DOHH2 (cell line): ENCODE data around the gene NPBWR2.

Experiments used
- H3F3A ChIP-seq: fragments of 200-600 bp; sonication (generic), shearing (Covaris generic); 2 replicates; pipeline ENCODE4 v1.6.0; 2016; ENCODE audit warnings: antibody characterized with exemption, mild to moderate bottlenecking; ENCODE audit not compliant: control insufficient read depth, insufficient read depth
- H3K27ac ChIP-seq: fragments of 200-600 bp; sonication (generic); 2 replicates; pipeline ENCODE4 v1.5.1; 2014; ENCODE audit warnings: low read depth, mild to moderate bottlenecking, low read length, moderate library complexity
- H3K27me3 ChIP-seq: fragments of 200-600 bp; sonication (generic); 2 replicates; pipeline ENCODE4 v1.6.1; 2014; ENCODE audit warnings: mild to moderate bottlenecking, low read length, mixed read lengths; ENCODE audit not compliant: control insufficient read depth
- H3K36me3 ChIP-seq: fragments of 200-600 bp; sonication (generic); 2 replicates; pipeline ENCODE4 v1.6.1; 2014; ENCODE audit warnings: mild to moderate bottlenecking, low read length, moderate library complexity, mixed read lengths; ENCODE audit not compliant: control insufficient read depth
- H3K4me1 ChIP-seq: fragments of 200-600 bp; sonication (generic); 2 replicates; pipeline ENCODE4 v1.6.1; 2014; ENCODE audit warnings: mild to moderate bottlenecking, low read length, mixed read lengths; ENCODE audit not compliant: control insufficient read depth
- H3K4me2 ChIP-seq: fragments of 200-600 bp; sonication (generic); 2 replicates; pipeline ENCODE4 v1.6.0; 2014; ENCODE audit warnings: mild to moderate bottlenecking, low read length, moderate library complexity
- H3K4me3 ChIP-seq: fragments of 200-600 bp; sonication (generic); 2 replicates; pipeline ENCODE4 v1.5.1; 2014; ENCODE audit warnings: mild to moderate bottlenecking, low read length, mixed read lengths
- H3K79me2 ChIP-seq: fragments of 200-600 bp; sonication (generic); 2 replicates; pipeline ENCODE4 v1.6.1; 2014; ENCODE audit warnings: mild to moderate bottlenecking, low read length, mixed read lengths; ENCODE audit not compliant: control insufficient read depth
- H3K9me2 ChIP-seq: fragments of 200-600 bp; sonication (generic); replicated peaks from 2 replicates; pipeline ENCODE4 v1.6.1; 2014; ENCODE audit warnings: mild to moderate bottlenecking, low read length, mixed read lengths; ENCODE audit not compliant: control insufficient read depth
- H3K9me3 ChIP-seq: fragments of 200-600 bp; sonication (generic); 2 replicates; pipeline ENCODE4 v1.6.1; 2014; ENCODE audit warnings: antibody characterized with exemption, low read length, mixed read lengths; ENCODE audit not compliant: control insufficient read depth, insufficient read depth
- H4K20me1 ChIP-seq: fragments of 200-600 bp; sonication (generic); 2 replicates; pipeline ENCODE4 v1.6.0; 2014; ENCODE audit warnings: low read depth, mild to moderate bottlenecking, antibody characterized with exemption, low read length, moderate library complexity; ENCODE audit not compliant: control insufficient read depth, insufficient read depth
- EZH2phosphoT487 ChIP-seq: fragments of 200-600 bp; sonication (generic); IDR thresholded peaks from 2 replicates; pipeline ENCODE4 v1.6.1; 2017; ENCODE audit warnings: borderline replicate concordance, mild to moderate bottlenecking, antibody characterized with exemption, low read length, moderate library complexity, mixed read lengths
- TF ChIP-seq, protein P1 (sequence below): fragments of 200-600 bp; sonication (generic); IDR thresholded peaks from one replicate; pipeline ENCODE4 v1.5.1; 2014; ENCODE audit warnings: antibody characterized with exemption, mild to moderate bottlenecking, low read depth, low read length; ENCODE audit not compliant: poor library complexity, severe bottlenecking

The NPBWR2 gene

GRCh38 chr20:64111841-64112641 lies 4.7 kb upstream of the NPBWR2 start:
- Histone ChIP-seq H3K27me3 (peaks cover 15% of the 10 kb centered on the region; the same call in 1 of the 2 replicates), H3K27ac (no peak overlapping the region), H3K9me3 (no peaks in the 10 kb centered on the region), H3K79me2 (no peaks in the 10 kb centered on the region), H4K20me1 (no peaks in the 10 kb centered on the region), H3K4me3 (no peak overlapping the region), H3F3A (no peaks in the 10 kb centered on the region), H3K4me2 (no peak overlapping the region), H3K9me2 (no peaks in the 10 kb centered on the region), H3K36me3 (no peaks in the 10 kb centered on the region), H3K4me1 (peaks cover 12% of the 10 kb centered on the region)
- no peak for TF ChIP-seq EZH2phosphoT487
- TF ChIP-seq, protein P1, sequence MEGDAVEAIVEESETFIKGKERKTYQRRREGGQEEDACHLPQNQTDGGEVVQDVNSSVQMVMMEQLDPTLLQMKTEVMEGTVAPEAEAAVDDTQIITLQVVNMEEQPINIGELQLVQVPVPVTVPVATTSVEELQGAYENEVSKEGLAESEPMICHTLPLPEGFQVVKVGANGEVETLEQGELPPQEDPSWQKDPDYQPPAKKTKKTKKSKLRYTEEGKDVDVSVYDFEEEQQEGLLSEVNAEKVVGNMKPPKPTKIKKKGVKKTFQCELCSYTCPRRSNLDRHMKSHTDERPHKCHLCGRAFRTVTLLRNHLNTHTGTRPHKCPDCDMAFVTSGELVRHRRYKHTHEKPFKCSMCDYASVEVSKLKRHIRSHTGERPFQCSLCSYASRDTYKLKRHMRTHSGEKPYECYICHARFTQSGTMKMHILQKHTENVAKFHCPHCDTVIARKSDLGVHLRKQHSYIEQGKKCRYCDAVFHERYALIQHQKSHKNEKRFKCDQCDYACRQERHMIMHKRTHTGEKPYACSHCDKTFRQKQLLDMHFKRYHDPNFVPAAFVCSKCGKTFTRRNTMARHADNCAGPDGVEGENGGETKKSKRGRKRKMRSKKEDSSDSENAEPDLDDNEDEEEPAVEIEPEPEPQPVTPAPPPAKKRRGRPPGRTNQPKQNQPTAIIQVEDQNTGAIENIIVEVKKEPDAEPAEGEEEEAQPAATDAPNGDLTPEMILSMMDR = no peak

- no peak overlapping the region for H3K4me3 ChIP-seq
- peaks cover 12% of the 10 kb centered on the region for H3K4me1 ChIP-seq
- H3K36me3 ChIP-seq = no peaks in the 10 kb centered on the region
- no peaks in the 10 kb centered on the region for H3K9me2 ChIP-seq
- H3K4me2 ChIP-seq = no peak overlapping the region
- no peak overlapping the region for H3K27ac ChIP-seq
- H3K79me2 ChIP-seq = no peaks in the 10 kb centered on the region
- H3F3A ChIP-seq = no peaks in the 10 kb centered on the region
- TF ChIP-seq, protein P1 = no peak
- no peak for TF ChIP-seq EZH2phosphoT487
- no peaks in the 10 kb centered on the region for H3K9me3 ChIP-seq
- H4K20me1 ChIP-seq = no peaks in the 10 kb centered on the region
- H3K27me3 ChIP-seq = peaks cover 15% of the 10 kb centered on the region; the same call in 1 of the 2 replicates
Measured at GRCh38 chr20:64110411-64111068, 3.2 kb upstream of the NPBWR2 start.

- Histone ChIP-seq H3K9me3 (no peaks in the 10 kb centered on the region), H3K36me3 (no peaks in the 10 kb centered on the region), H3F3A (no peaks in the 10 kb centered on the region), H3K27me3 (peaks cover 15% of the 10 kb centered on the region; the same call in 1 of the 2 replicates), H3K4me3 (no peak overlapping the region), H3K9me2 (no peaks in the 10 kb centered on the region), H3K27ac (no peak overlapping the region), H3K4me2 (no peak overlapping the region), H4K20me1 (no peaks in the 10 kb centered on the region), H3K79me2 (no peaks in the 10 kb centered on the region), H3K4me1 (peaks cover 12% of the 10 kb centered on the region)
- TF ChIP-seq, protein P1 = no peak
- no peak for TF ChIP-seq EZH2phosphoT487
Measured at GRCh38 chr20:64109831-64110391, 2.5 kb upstream of the NPBWR2 start.
